22Rv1 (cell line): Measurements from ENCODE around the gene NDFIP1.

Experiments used
- ZFX ChIP-seq: fragments of 450-650 bp; IDR thresholded peaks from 2 replicates; pipeline ENCODE4 v1.6.1; 2017; ENCODE audit warnings: antibody characterized with exemption, borderline replicate concordance
- TF ChIP-seq, protein P1 (sequence below): fragments of 450-650 bp; IDR thresholded peaks from 2 replicates; pipeline ENCODE4 v1.5.1; 2017; ENCODE audit warnings: mild to moderate bottlenecking

DNA sequence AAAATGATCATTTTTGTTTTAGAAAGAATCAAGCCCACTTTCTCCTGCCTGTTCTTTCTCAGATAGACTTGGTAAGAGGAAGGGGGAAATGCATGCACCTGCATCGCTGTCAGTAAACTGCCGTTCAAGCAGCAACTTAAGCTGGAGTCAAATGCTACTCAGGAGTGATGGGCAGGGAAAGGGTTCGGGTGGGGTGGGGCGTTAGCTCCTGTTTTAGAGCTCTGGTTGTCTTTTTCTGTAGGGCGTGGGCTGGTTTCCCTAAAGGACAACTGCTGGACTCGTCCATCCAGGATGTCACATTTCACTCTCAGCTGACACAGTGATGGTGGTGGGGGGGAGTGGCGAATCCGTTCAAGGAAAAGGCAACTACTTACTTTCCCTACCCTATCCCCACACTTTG lies 75.0 kb downstream of the NDFIP1 start:
- TF ChIP-seq, protein P1, sequence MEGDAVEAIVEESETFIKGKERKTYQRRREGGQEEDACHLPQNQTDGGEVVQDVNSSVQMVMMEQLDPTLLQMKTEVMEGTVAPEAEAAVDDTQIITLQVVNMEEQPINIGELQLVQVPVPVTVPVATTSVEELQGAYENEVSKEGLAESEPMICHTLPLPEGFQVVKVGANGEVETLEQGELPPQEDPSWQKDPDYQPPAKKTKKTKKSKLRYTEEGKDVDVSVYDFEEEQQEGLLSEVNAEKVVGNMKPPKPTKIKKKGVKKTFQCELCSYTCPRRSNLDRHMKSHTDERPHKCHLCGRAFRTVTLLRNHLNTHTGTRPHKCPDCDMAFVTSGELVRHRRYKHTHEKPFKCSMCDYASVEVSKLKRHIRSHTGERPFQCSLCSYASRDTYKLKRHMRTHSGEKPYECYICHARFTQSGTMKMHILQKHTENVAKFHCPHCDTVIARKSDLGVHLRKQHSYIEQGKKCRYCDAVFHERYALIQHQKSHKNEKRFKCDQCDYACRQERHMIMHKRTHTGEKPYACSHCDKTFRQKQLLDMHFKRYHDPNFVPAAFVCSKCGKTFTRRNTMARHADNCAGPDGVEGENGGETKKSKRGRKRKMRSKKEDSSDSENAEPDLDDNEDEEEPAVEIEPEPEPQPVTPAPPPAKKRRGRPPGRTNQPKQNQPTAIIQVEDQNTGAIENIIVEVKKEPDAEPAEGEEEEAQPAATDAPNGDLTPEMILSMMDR = no peak
- TF ChIP-seq ZFX = no peak
